GM23338 (cell line): ENCODE data around the gene PTN. TPM values are rescaled to one million over a fixed set of nuclear protein-coding genes. Genes with fewer than 3 reads are reported as not detected.

Source experiments
- ATAC-seq: fragments of 200-7000 bp; cut with Tn5 transposase; 3 replicates; pipeline ENCODE4 v1.9.1; 2020
- DNase-seq: peaks from one replicate; pipeline ENCODE4 v3.0.0-alpha.2; 2015; ENCODE audit warnings: low spot score
- H2AFZ ChIP-seq: fragments of 200-600 bp; sonication (generic); 2 replicates; pipeline ENCODE4 v1.8.0; 2016; ENCODE audit warnings: antibody characterized with exemption, mild to moderate bottlenecking, moderate library complexity
- H3F3A ChIP-seq: fragments of 200-600 bp; sonication (generic); replicated peaks from 2 replicates; pipeline ENCODE4 v1.8.0; 2017; ENCODE audit warnings: antibody characterized with exemption, mixed run types, low read depth
- H3K27ac ChIP-seq: fragments of 200-600 bp; sonication (generic); 2 replicates; pipeline ENCODE4 v1.6.1; 2016; ENCODE audit warnings: low read depth
- H3K27me3 ChIP-seq: fragments of 200-600 bp; sonication (generic); 2 replicates; pipeline ENCODE4 v1.8.0; 2016; ENCODE audit warnings: mild to moderate bottlenecking, mixed run types, moderate library complexity; ENCODE audit not compliant: insufficient read depth
- H3K36me3 ChIP-seq: fragments of 200-600 bp; sonication (generic); 2 replicates; pipeline ENCODE4 v1.8.0; 2016; ENCODE audit warnings: mild to moderate bottlenecking; ENCODE audit not compliant: insufficient read depth
- H3K4me1 ChIP-seq: fragments of 200-600 bp; sonication (generic); 2 replicates; pipeline ENCODE4 v1.8.0; 2016; ENCODE audit warnings: mild to moderate bottlenecking, moderate library complexity; ENCODE audit not compliant: insufficient read depth
- H3K4me2 ChIP-seq: fragments of 200-600 bp; sonication (generic); 2 replicates; pipeline ENCODE4 v1.7.1; 2017; ENCODE audit warnings: mixed run types
- H3K4me3 ChIP-seq: fragments of 200-600 bp; sonication (generic); 2 replicates; pipeline ENCODE4 v1.6.1; 2016; ENCODE audit warnings: mixed run types
- H3K79me2 ChIP-seq: fragments of 200-600 bp; sonication (generic); replicated peaks from 2 replicates; pipeline ENCODE4 v1.8.0; 2017; ENCODE audit warnings: mild to moderate bottlenecking; ENCODE audit not compliant: insufficient read depth
- H3K9me2 ChIP-seq: fragments of 200-600 bp; sonication (generic); 2 replicates; pipeline ENCODE4 v1.8.0; 2017; ENCODE audit not compliant: insufficient read depth
- H4K20me1 ChIP-seq: fragments of 200-600 bp; sonication (generic); replicated peaks from 2 replicates; pipeline ENCODE4 v1.8.0; 2017; ENCODE audit warnings: mild to moderate bottlenecking; ENCODE audit not compliant: insufficient read depth
- H3K27ac Mint-ChIP-seq: 2 replicates; pipeline ENCODE4 v1.8.0; 2020; ENCODE audit warnings: inconsistent platforms, mild to moderate bottlenecking, moderate library complexity, mixed read lengths
- H3K27me3 Mint-ChIP-seq: 3 replicates; pipeline ENCODE4 v1.8.0; 2022; ENCODE audit warnings: low read depth, mild to moderate bottlenecking, moderate library complexity, mixed read lengths, inconsistent platforms; ENCODE audit not compliant: insufficient read depth, poor library complexity
- H3K36me3 Mint-ChIP-seq: 3 replicates; pipeline ENCODE4 v1.8.0; 2021; ENCODE audit warnings: low read depth, mild to moderate bottlenecking, inconsistent platforms, moderate library complexity, mixed read lengths
- H3K4me1 Mint-ChIP-seq: 3 replicates; pipeline ENCODE4 v1.8.0; 2020; ENCODE audit warnings: mild to moderate bottlenecking, inconsistent platforms, mixed read lengths
- H3K4me3 Mint-ChIP-seq: 3 replicates; pipeline ENCODE4 v1.8.0; 2021; ENCODE audit warnings: moderate library complexity, mild to moderate bottlenecking, inconsistent platforms, mixed read lengths
- H3K9me3 Mint-ChIP-seq: 3 replicates; pipeline ENCODE4 v1.8.0; 2020; ENCODE audit warnings: moderate library complexity, mild to moderate bottlenecking, inconsistent platforms, mixed read lengths
- EZH2phosphoT487 ChIP-seq: fragments of 200-600 bp; sonication (generic); IDR thresholded peaks from one replicate; pipeline ENCODE4 v1.8.1; 2018; ENCODE audit warnings: antibody characterized with exemption; ENCODE audit not compliant: unreplicated experiment
- JUNB ChIP-seq: IDR thresholded peaks from one replicate; pipeline ENCODE4 v1.6.1; 2016; ENCODE audit warnings: antibody characterized with exemption; ENCODE audit not compliant: unreplicated experiment
- NANOG ChIP-seq: IDR thresholded peaks from 2 replicates; pipeline ENCODE4 v1.6.1; 2016; ENCODE audit warnings: antibody characterized with exemption, borderline replicate concordance
- STAT1 ChIP-seq: IDR thresholded peaks from one replicate; pipeline ENCODE4 v1.6.1; 2016; ENCODE audit warnings: antibody characterized with exemption; ENCODE audit not compliant: unreplicated experiment
- ZNF114 ChIP-seq: fragments of 250-450 bp; sonication (Bioruptor Pico); IDR thresholded peaks from 2 replicates; pipeline ENCODE4 v1.5.0; 2020; ENCODE audit warnings: mild to moderate bottlenecking, moderate library complexity
- ZNF331 ChIP-seq: fragments of 250-450 bp; sonication (Bioruptor Pico); IDR thresholded peaks from 2 replicates; pipeline ENCODE4 v1.5.0; 2020; ENCODE audit warnings: low read depth, mild to moderate bottlenecking, moderate library complexity
- ZNF462 ChIP-seq: fragments of 250-450 bp; sonication (Bioruptor Pico); IDR thresholded peaks from 2 replicates; pipeline ENCODE4 v1.5.0; 2020; ENCODE audit warnings: mild to moderate bottlenecking, moderate library complexity
- polyA plus RNA-seq: library from polyadenylated mRNA; unstranded; fragments of >200 nt; fragmentation: Nextera tagmentation; extraction: Ambion mirVana; gene quantifications from 2 replicates; pipeline ENCODE4 v1.2.1, GENCODE V29; 2016
- total RNA-seq: library from RNA; depleted of rRNA; stranded (reverse); fragments of >200 nt; shearing (Covaris generic); gene quantifications from 2 replicates; pipeline ENCODE4 v1.2.3, GENCODE V29; 2014

PTN gene
- total and polyA plus RNA-seq, 2 experiments from 2014 or later: 20.1 to 39.4 TPM

GRCh38 chr7:137282043-137282442, 61.5 kb downstream of the PTN start:
- H4K20me1 ChIP-seq: no peaks in the 10 kb centered on the region
- H3K36me3 Mint-ChIP-seq: no peaks in the 10 kb centered on the region
- no peaks in the 10 kb centered on the region for H3K79me2 ChIP-seq
- DNase-seq: no peak
- no peaks in the 10 kb centered on the region for H3K4me1 ChIP-seq
- H2AFZ ChIP-seq: no peak overlapping the region
- H3K9me3 Mint-ChIP-seq: no peaks in the 10 kb centered on the region
- peaks cover 6% of the 10 kb centered on the region for H3K4me1 Mint-ChIP-seq
- H3K27ac Mint-ChIP-seq: no peak overlapping the region
- H3K4me2 ChIP-seq: no peak overlapping the region
- no peak overlapping the region for H3K4me3 Mint-ChIP-seq
- no peak overlapping the region for H3K27ac ChIP-seq
- H3K27me3 Mint-ChIP-seq: no peaks in the 10 kb centered on the region
- no peaks in the 10 kb centered on the region for H3F3A ChIP-seq
- no peaks in the 10 kb centered on the region for H3K36me3 ChIP-seq
- no peaks in the 10 kb centered on the region for H3K9me2 ChIP-seq
- no peaks in the 10 kb centered on the region for H3K27me3 ChIP-seq
- no peak overlapping the region for H3K4me3 ChIP-seq
- no peak for TF ChIP-seq JUNB
- TF ChIP-seq NANOG: no peak
- TF ChIP-seq EZH2phosphoT487: no peak
- TF ChIP-seq ZNF331 (CRISPR knock-in tag): no peak
- TF ChIP-seq STAT1: no peak
- TF ChIP-seq ZNF462 (CRISPR knock-in tag): no peak
- ATAC-seq: no peak

GRCh38 chr7:137276189-137276588, 67.3 kb downstream of the PTN start:
- H3K36me3 Mint-ChIP-seq: no peaks in the 10 kb centered on the region
- H3K9me3 Mint-ChIP-seq: no peaks in the 10 kb centered on the region
- H2AFZ ChIP-seq: no peak overlapping the region
- peaks cover 13% of the 10 kb centered on the region for H3K4me1 Mint-ChIP-seq
- H3K4me2 ChIP-seq: no peak overlapping the region
- no peaks in the 10 kb centered on the region for H3K27me3 ChIP-seq
- DNase-seq (no peak), ATAC-seq (no peak)
- H3K9me2 ChIP-seq: no peaks in the 10 kb centered on the region
- no peaks in the 10 kb centered on the region for H4K20me1 ChIP-seq
- H3K27ac ChIP-seq: no peak overlapping the region
- H3K79me2 ChIP-seq: no peaks in the 10 kb centered on the region
- no peaks in the 10 kb centered on the region for H3K27me3 Mint-ChIP-seq
- H3K4me3 Mint-ChIP-seq: no peak overlapping the region
- H3K4me1 ChIP-seq: peaks cover 16% of the 10 kb centered on the region
- no peaks in the 10 kb centered on the region for H3F3A ChIP-seq
- no peaks in the 10 kb centered on the region for H3K36me3 ChIP-seq
- no peak overlapping the region for H3K4me3 ChIP-seq
- H3K27ac Mint-ChIP-seq: no peak overlapping the region
- TF ChIP-seq ZNF114 (no peak), EZH2phosphoT487 (no peak), STAT1 (no peak), ZNF331 (CRISPR knock-in tag) (no peak), ZNF462 (CRISPR knock-in tag) (no peak)
